ENCODE data around the gene PRR29. TPM values are rescaled to one million over a fixed set of nuclear protein-coding genes. Genes with fewer than 3 reads are reported as not detected.

The PRR29 gene
- total RNA-seq (under 1 TPM in 1 of 2 donors, not detected in 1; 0.14 TPM), polyA plus RNA-seq (under 1 TPM; 0.02 to 0.35 TPM)

DNA sequence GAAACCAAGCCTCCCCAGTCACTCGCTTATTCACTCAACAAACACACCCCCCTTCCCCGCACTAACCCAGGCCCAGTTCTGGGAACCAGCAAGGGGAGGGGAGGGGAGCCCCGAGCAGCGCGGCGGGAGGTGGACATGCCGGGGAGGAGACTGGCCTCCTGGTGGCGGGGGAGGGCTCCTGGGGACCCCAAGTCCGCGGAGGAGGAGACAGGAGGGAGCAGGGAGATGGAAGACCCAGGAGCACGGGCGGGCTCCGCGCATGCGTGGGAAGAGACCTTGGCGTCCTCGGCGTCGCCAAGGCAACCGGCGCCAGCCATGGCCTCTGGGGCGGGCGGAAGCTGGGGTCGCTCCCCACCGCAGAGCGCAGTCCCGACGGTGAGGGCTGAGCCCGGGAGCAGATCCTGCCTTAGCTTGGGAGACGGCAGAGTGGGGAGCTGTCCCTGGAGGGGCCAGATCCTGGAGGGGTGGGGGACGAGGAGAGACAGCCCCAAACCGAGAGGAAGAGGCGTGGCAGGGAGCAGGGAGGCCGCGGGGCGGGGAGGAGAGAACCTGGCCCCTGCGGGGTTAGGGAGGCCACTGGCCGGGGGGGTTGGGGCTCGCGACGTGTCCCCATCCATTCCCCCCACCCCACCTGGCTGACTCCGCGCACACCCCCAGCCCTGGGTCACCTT lies at the start of gene PRR29:
TSS of gene PRR29 (plus strand) at position 302 of the 671 bp plus-strand sequence. CDS start at position 316, 14 bp downstream.
- peak; percentile 64 for DNase-seq (ENCODE audit: low spot score)
- WGBS: 3% methylated on average over 43 of the region's 43 CpGs

More for the DNA sequence above, at the start of gene PRR29:
- Histone ChIP-seq H3K27ac (ENCODE audit: low read depth in 1 of 2, low read length in 2 of 2) (no peak within 1 kb of the TSS), H3K27me3 (ENCODE audit: control insufficient read depth in 4 of 4, insufficient read depth in 4 of 4, low read length in 3 of 4) (peaks cover 0 to 2% (median 0%) of the 10 kb centered on the region in 4 donors), H3K9ac (ENCODE audit: low read depth in 1 of 2, low read length in 2 of 2) (no peak within 1 kb of the TSS), H3K4me3 (ENCODE audit: low read depth in 1 of 3, low read length in 3 of 3) (peak within 1 kb of the TSS; percentile 33 to 42 (median 39)), H3K4me1 (ENCODE audit: control insufficient read depth in 4 of 4, insufficient read depth in 4 of 4, low read length in 3 of 4) (peaks cover 0 to 10% (median 4%) of the 10 kb centered on the region in 4 donors), H3K36me3 (ENCODE audit: control insufficient read depth in 4 of 4, insufficient read depth in 3 of 4, low read depth in 1 of 4, low read length in 3 of 4) (no peaks in the 10 kb centered on the region), H3K9me3 (ENCODE audit: control insufficient read depth in 4 of 4, low read length in 3 of 4) (no peaks in the 10 kb centered on the region)
- TF ChIP-seq GABPA (IDR thresholded peaks at IDR 0.05 in 1 of 2, conservative IDR thresholded peaks at IDR 0.05 in 1 of 2): no peak
- no peak for TF ChIP-seq YY1 (IDR thresholded peaks at IDR 0.05)
- TF ChIP-seq, protein P1, sequence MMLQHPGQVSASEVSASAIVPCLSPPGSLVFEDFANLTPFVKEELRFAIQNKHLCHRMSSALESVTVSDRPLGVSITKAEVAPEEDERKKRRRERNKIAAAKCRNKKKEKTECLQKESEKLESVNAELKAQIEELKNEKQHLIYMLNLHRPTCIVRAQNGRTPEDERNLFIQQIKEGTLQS (IDR thresholded peaks at IDR 0.05): no peak
- TF ChIP-seq, protein P2, sequence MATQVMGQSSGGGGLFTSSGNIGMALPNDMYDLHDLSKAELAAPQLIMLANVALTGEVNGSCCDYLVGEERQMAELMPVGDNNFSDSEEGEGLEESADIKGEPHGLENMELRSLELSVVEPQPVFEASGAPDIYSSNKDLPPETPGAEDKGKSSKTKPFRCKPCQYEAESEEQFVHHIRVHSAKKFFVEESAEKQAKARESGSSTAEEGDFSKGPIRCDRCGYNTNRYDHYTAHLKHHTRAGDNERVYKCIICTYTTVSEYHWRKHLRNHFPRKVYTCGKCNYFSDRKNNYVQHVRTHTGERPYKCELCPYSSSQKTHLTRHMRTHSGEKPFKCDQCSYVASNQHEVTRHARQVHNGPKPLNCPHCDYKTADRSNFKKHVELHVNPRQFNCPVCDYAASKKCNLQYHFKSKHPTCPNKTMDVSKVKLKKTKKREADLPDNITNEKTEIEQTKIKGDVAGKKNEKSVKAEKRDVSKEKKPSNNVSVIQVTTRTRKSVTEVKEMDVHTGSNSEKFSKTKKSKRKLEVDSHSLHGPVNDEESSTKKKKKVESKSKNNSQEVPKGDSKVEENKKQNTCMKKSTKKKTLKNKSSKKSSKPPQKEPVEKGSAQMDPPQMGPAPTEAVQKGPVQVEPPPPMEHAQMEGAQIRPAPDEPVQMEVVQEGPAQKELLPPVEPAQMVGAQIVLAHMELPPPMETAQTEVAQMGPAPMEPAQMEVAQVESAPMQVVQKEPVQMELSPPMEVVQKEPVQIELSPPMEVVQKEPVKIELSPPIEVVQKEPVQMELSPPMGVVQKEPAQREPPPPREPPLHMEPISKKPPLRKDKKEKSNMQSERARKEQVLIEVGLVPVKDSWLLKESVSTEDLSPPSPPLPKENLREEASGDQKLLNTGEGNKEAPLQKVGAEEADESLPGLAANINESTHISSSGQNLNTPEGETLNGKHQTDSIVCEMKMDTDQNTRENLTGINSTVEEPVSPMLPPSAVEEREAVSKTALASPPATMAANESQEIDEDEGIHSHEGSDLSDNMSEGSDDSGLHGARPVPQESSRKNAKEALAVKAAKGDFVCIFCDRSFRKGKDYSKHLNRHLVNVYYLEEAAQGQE (IDR thresholded peaks at IDR 0.05): no peak
- TF ChIP-seq EGR1 (IDR thresholded peaks at IDR 0.05; ENCODE audit: low read depth in 2 of 2): no peak
- no peak for TF ChIP-seq RXRA (IDR thresholded peaks at IDR 0.05)
- TF ChIP-seq TAF1 (conservative IDR thresholded peaks at IDR 0.05): no peak
- TF ChIP-seq NR2F2 (IDR thresholded peaks at IDR 0.05): no peak
- TF ChIP-seq, protein P3, sequence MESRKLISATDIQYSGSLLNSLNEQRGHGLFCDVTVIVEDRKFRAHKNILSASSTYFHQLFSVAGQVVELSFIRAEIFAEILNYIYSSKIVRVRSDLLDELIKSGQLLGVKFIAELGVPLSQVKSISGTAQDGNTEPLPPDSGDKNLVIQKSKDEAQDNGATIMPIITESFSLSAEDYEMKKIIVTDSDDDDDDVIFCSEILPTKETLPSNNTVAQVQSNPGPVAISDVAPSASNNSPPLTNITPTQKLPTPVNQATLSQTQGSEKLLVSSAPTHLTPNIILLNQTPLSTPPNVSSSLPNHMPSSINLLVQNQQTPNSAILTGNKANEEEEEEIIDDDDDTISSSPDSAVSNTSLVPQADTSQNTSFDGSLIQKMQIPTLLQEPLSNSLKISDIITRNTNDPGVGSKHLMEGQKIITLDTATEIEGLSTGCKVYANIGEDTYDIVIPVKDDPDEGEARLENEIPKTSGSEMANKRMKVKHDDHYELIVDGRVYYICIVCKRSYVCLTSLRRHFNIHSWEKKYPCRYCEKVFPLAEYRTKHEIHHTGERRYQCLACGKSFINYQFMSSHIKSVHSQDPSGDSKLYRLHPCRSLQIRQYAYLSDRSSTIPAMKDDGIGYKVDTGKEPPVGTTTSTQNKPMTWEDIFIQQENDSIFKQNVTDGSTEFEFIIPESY (IDR thresholded peaks at IDR 0.05): no peak
- TF ChIP-seq FOXA1 (IDR thresholded peaks at IDR 0.05): no peak
- TF ChIP-seq, protein P4, sequence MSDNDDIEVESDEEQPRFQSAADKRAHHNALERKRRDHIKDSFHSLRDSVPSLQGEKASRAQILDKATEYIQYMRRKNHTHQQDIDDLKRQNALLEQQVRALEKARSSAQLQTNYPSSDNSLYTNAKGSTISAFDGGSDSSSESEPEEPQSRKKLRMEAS (IDR thresholded peaks at IDR 0.05): no peak
- no peak for TF ChIP-seq JUND (IDR thresholded peaks at IDR 0.05)
- no peak for TF ChIP-seq RAD21 (IDR thresholded peaks at IDR 0.05)
- no peak for TF ChIP-seq HNF4A (conservative IDR thresholded peaks at IDR 0.05)
- no peak for TF ChIP-seq FOXA2 (IDR thresholded peaks at IDR 0.05)
- no peak for TF ChIP-seq HNF4G (IDR thresholded peaks at IDR 0.05)
- TF ChIP-seq SP1 (IDR thresholded peaks at IDR 0.05): no peak
- TF ChIP-seq, protein P5, sequence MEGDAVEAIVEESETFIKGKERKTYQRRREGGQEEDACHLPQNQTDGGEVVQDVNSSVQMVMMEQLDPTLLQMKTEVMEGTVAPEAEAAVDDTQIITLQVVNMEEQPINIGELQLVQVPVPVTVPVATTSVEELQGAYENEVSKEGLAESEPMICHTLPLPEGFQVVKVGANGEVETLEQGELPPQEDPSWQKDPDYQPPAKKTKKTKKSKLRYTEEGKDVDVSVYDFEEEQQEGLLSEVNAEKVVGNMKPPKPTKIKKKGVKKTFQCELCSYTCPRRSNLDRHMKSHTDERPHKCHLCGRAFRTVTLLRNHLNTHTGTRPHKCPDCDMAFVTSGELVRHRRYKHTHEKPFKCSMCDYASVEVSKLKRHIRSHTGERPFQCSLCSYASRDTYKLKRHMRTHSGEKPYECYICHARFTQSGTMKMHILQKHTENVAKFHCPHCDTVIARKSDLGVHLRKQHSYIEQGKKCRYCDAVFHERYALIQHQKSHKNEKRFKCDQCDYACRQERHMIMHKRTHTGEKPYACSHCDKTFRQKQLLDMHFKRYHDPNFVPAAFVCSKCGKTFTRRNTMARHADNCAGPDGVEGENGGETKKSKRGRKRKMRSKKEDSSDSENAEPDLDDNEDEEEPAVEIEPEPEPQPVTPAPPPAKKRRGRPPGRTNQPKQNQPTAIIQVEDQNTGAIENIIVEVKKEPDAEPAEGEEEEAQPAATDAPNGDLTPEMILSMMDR (IDR thresholded peaks at IDR 0.05; ENCODE audit: low read depth, low read length, missing input control): no peak
